H9 (cell line): ENCODE data around the gene PKNOX2. TPM values are rescaled to one million over a fixed set of nuclear protein-coding genes. Genes with fewer than 3 reads are reported as not detected.

Experiments used
- DNase-seq: peaks from one replicate; pipeline ENCODE4 v3.0.0-alpha.2; 2017
- H2AFZ ChIP-seq: one replicate; pipeline ENCODE4 v1.6.1; 2013; ENCODE audit warnings: mild to moderate bottlenecking, low read length, control low read depth, moderate library complexity
- H2AK5ac ChIP-seq: 2 replicates; pipeline ENCODE4 v1.6.1; 2013; ENCODE audit warnings: low read length, control low read depth, mixed read lengths; ENCODE audit not compliant: insufficient read length
- H2BK120ac ChIP-seq: one replicate; pipeline ENCODE4 v1.6.1; 2013; ENCODE audit warnings: low read depth, mild to moderate bottlenecking, low read length, control low read depth, inconsistent platforms; ENCODE audit not compliant: poor library complexity, severe bottlenecking
- H2BK12ac ChIP-seq: 2 replicates; pipeline ENCODE4 v1.6.1; 2013; ENCODE audit warnings: low read length, control low read depth, mixed read lengths, low read depth; ENCODE audit not compliant: insufficient read length
- H2BK15ac ChIP-seq: 2 replicates; pipeline ENCODE4 v1.6.1; 2013; ENCODE audit warnings: low read depth, low read length, control low read depth
- H2BK20ac ChIP-seq: one replicate; pipeline ENCODE4 v1.6.1; 2013; ENCODE audit warnings: low read depth, mild to moderate bottlenecking, low read length, control low read depth, inconsistent platforms; ENCODE audit not compliant: poor library complexity, severe bottlenecking
- H2BK5ac ChIP-seq: 2 replicates; pipeline ENCODE4 v1.6.1; 2013; ENCODE audit warnings: low read length, control low read depth, mixed read lengths; ENCODE audit not compliant: insufficient read length
- H3K14ac ChIP-seq: 2 replicates; pipeline ENCODE4 v1.6.1; 2013; ENCODE audit warnings: low read length, control low read depth; ENCODE audit not compliant: insufficient read depth
- H3K18ac ChIP-seq: 2 replicates; pipeline ENCODE4 v1.6.1; 2013; ENCODE audit warnings: low read depth, mild to moderate bottlenecking, mixed read lengths, low read length, control low read depth; ENCODE audit not compliant: insufficient read length
- H3K23ac ChIP-seq: 2 replicates; pipeline ENCODE4 v1.6.1; 2013; ENCODE audit warnings: low read length, control low read depth, mixed read lengths, low read depth; ENCODE audit not compliant: insufficient read length
- H3K23me2 ChIP-seq: 2 replicates; pipeline ENCODE4 v1.6.1; 2013; ENCODE audit warnings: low read depth, mild to moderate bottlenecking, mixed read lengths, low read length, control low read depth; ENCODE audit not compliant: insufficient read length, poor library complexity, severe bottlenecking
- H3K27ac ChIP-seq: 2 replicates; pipeline ENCODE4 v1.5.1; 2013; ENCODE audit warnings: low read length, control low read depth, mixed read lengths, low read depth; ENCODE audit not compliant: insufficient read length
- H3K27me3 ChIP-seq: 2 replicates; pipeline ENCODE4 v1.6.1; 2013; ENCODE audit warnings: low read length, control low read depth, inconsistent platforms; ENCODE audit not compliant: insufficient read depth
- H3K4ac ChIP-seq: 2 replicates; pipeline ENCODE4 v1.6.1; 2013; ENCODE audit warnings: low read depth, mild to moderate bottlenecking, control low read depth, inconsistent platforms, low read length, moderate library complexity
- H3K4me1 ChIP-seq: 2 replicates; pipeline ENCODE4 v1.6.1; 2013; ENCODE audit warnings: low read length, control low read depth, inconsistent platforms; ENCODE audit not compliant: insufficient read depth
- H3K4me2 ChIP-seq: 2 replicates; pipeline ENCODE4 v1.6.1; 2013; ENCODE audit warnings: low read length, control low read depth, mixed read lengths; ENCODE audit not compliant: insufficient read length, insufficient read depth
- H3K56ac ChIP-seq: 2 replicates; pipeline ENCODE4 v1.6.1; 2013; ENCODE audit warnings: low read depth, mild to moderate bottlenecking, mixed read lengths, low read length, control low read depth; ENCODE audit not compliant: insufficient read length
- H3K79me1 ChIP-seq: 2 replicates; pipeline ENCODE4 v1.6.1; 2013; ENCODE audit warnings: low read depth, mild to moderate bottlenecking, moderate library complexity, low read length, control low read depth, inconsistent platforms; ENCODE audit not compliant: insufficient read depth, poor library complexity, severe bottlenecking
- H3K79me2 ChIP-seq: 2 replicates; pipeline ENCODE4 v1.6.1; 2013; ENCODE audit warnings: low read length, control low read depth, inconsistent platforms; ENCODE audit not compliant: insufficient read depth
- H3K9ac ChIP-seq: 2 replicates; pipeline ENCODE4 v1.6.1; 2013; ENCODE audit warnings: low read length, control low read depth, mixed read lengths; ENCODE audit not compliant: insufficient read length; ENCODE audit errors: extremely low read depth
- H3K9me3 ChIP-seq: one replicate; pipeline ENCODE4 v1.6.1; 2013; ENCODE audit warnings: low read depth, low read length, inconsistent platforms; ENCODE audit not compliant: control insufficient read depth
- H3T11ph ChIP-seq: one replicate; pipeline ENCODE4 v1.6.1; 2013; ENCODE audit warnings: mild to moderate bottlenecking, low read length, control low read depth, inconsistent platforms
- H4K20me1 ChIP-seq: one replicate; pipeline ENCODE4 v1.6.1; 2013; ENCODE audit not compliant: control insufficient read depth, insufficient read length, insufficient read depth
- H4K5ac ChIP-seq: 2 replicates; pipeline ENCODE4 v1.6.1; 2013; ENCODE audit warnings: low read depth, mild to moderate bottlenecking, mixed read lengths, low read length, control low read depth; ENCODE audit not compliant: insufficient read length
- H4K8ac ChIP-seq: replicated peaks from 2 replicates; pipeline ENCODE4 v1.6.1; 2013; ENCODE audit warnings: low read length, control low read depth, mixed read lengths, low read depth; ENCODE audit not compliant: insufficient read length
- H4K91ac ChIP-seq: 2 replicates; pipeline ENCODE4 v1.6.1; 2013; ENCODE audit warnings: low read depth, mild to moderate bottlenecking, moderate library complexity, mixed read lengths, low read length, control low read depth; ENCODE audit not compliant: insufficient read length
- H3K27ac Mint-ChIP-seq, 3 experiments: 2 replicates in 2 of 3; 3 replicates in 1 of 3; pipeline ENCODE4 v1.8.0; 2020 to 2021; ENCODE audit warnings: mixed read lengths in 3 of 3, mild to moderate bottlenecking in 1 of 3, moderate library complexity in 1 of 3
- H3K27me3 Mint-ChIP-seq: 2 replicates; pipeline ENCODE4 v1.8.0; 2021; ENCODE audit warnings: low read depth, mild to moderate bottlenecking, moderate library complexity, mixed read lengths
- H3K36me3 Mint-ChIP-seq, 3 experiments: 2 replicates in 2 of 3; 3 replicates in 1 of 3; pipeline ENCODE4 v1.8.0; 2020 to 2021; ENCODE audit warnings: low read depth in 3 of 3, mixed read lengths in 3 of 3; ENCODE audit not compliant: insufficient read depth in 1 of 3
- H3K4me1 Mint-ChIP-seq, 2 experiments: 2 replicates each; pipeline ENCODE4 v1.8.0; 2020; ENCODE audit warnings: mixed read lengths in 2 of 2
- H3K4me3 Mint-ChIP-seq, 2 experiments: 2 replicates in 1 of 2; 3 replicates in 1 of 2; pipeline ENCODE4 v1.8.0; 2020 to 2021; ENCODE audit warnings: mild to moderate bottlenecking in 2 of 2, mixed read lengths in 2 of 2, moderate library complexity in 1 of 2
- H3K9me3 Mint-ChIP-seq, 2 experiments: 2 replicates in 1 of 2; 3 replicates in 1 of 2; pipeline ENCODE4 v1.8.0; 2020; ENCODE audit warnings: mild to moderate bottlenecking in 2 of 2, mixed read lengths in 2 of 2, moderate library complexity in 1 of 2
- WGBS: extraction: QIAGEN DNeasy Blood & Tissue Kit; methylation state at CpG from one replicate; pipeline ENCODE4 v1.1.7; 2013; ENCODE audit warnings: missing lambda C conversion rate, low lambda C conversion rate, mixed read lengths; ENCODE audit not compliant: insufficient read length; ENCODE audit errors: extremely low coverage; 5-methylcytosine and 5-hydroxymethylcytosine counted together
- total RNA-seq: library from RNA; stranded (reverse); gene quantifications from 2 replicates; pipeline ENCODE4 v1.2.1, GENCODE V29; 2021
- TF ChIP-seq, protein P1 (sequence below): fragments of 200-600 bp; sonication (generic); conservative IDR thresholded peaks from 3 replicates; pipeline ENCODE4 v1.8.0; 2021; ENCODE audit warnings: antibody characterized with exemption, mild to moderate bottlenecking

Gene PKNOX2
- total RNA-seq, 1 experiment from 2014 or later = 1.3 TPM

DNA sequence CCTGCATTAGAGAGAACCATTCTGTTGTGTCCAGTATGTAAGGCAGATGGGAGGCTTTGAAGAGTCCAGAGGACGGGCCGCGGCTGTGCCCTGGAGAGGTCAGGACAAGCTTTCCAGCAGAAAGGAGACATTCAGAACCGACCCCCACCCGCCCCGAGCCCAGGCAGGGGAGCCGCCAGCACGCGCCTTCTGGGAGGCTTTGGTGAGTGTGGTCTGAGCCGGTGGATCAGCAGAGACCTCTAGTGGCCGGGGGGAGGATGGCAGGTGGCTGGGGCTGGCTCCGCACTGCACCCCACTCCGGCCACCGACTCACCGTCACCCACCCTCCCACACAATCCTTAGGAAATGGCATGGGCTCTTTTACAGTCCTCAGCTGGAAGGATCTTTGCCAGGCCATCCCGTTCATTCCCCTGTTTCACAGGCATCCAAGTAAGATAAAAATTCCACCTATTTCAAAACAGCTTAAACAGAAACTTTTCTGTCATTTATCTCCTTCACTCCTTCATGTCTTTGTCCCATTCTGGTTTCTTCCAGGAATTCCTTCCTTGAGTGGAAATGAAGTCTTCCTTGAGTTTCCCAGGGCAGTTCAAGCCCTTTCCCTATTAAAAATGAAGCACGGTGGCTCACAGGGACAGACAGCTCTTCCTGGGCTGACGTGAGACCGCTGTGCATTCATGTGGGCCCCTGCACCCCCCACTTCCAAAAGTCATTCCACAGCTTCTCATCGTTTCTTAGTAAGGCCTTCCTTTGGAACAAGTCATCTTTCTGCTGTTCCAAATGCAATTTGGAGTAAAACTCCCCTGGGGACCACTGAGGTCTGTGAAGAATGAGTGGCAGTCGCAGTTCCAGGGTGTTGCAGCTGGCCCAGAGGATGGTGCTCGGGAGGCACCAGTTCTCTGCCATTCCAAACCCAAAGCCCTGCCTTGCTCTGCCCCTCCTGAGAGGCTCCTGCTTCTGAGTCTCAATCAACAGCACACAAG is 240.6 kb downstream of the PKNOX2 start:
- H3K23ac ChIP-seq = no peak overlapping the region
- no peak overlapping the region for H3K9ac ChIP-seq
- no peak overlapping the region for H3T11ph ChIP-seq
- H3K36me3 Mint-ChIP-seq = peaks cover 0 to 9% (median 0%) of the 10 kb centered on the region in 3 experiments; a peak in 2 of 7 replicates
- WGBS = no CpG with 5 or more reads among the region's 22 CpGs
- no peaks in the 10 kb centered on the region for H3K27me3 ChIP-seq
- H2AK5ac ChIP-seq = no peak overlapping the region
- H3K79me2 ChIP-seq = no peaks in the 10 kb centered on the region
- H2BK20ac ChIP-seq = no peak overlapping the region
- no peak overlapping the region for H4K8ac ChIP-seq
- peaks cover 55 to 66% of the 10 kb centered on the region in 2 experiments for H3K4me1 Mint-ChIP-seq
- H3K9me3 Mint-ChIP-seq = peaks cover 0 to 2% of the 10 kb centered on the region in 2 experiments; a peak in 1 of 5 replicates
- no peak overlapping the region for H3K27ac ChIP-seq
- DNase-seq = peak; percentile 86
- H2BK15ac ChIP-seq = no peak overlapping the region
- H3K27ac Mint-ChIP-seq = peak overlapping the region in 2 of 3 experiments; percentile 83 to 97; a peak in 3 of 7 replicates
- H2AFZ ChIP-seq = no peak overlapping the region
- no peaks in the 10 kb centered on the region for H3K9me3 ChIP-seq
- H3K14ac ChIP-seq = 0 out of 2 replicates have a peak overlapping the region, but pooled peaks have one; percentile 16
- H3K4ac ChIP-seq = no peak overlapping the region
- no peak overlapping the region for H2BK120ac ChIP-seq
- H4K20me1 ChIP-seq = no peaks in the 10 kb centered on the region
- H3K27me3 Mint-ChIP-seq = peaks cover 30% of the 10 kb centered on the region
- H3K79me1 ChIP-seq = no peaks in the 10 kb centered on the region
- TF ChIP-seq, protein P1, sequence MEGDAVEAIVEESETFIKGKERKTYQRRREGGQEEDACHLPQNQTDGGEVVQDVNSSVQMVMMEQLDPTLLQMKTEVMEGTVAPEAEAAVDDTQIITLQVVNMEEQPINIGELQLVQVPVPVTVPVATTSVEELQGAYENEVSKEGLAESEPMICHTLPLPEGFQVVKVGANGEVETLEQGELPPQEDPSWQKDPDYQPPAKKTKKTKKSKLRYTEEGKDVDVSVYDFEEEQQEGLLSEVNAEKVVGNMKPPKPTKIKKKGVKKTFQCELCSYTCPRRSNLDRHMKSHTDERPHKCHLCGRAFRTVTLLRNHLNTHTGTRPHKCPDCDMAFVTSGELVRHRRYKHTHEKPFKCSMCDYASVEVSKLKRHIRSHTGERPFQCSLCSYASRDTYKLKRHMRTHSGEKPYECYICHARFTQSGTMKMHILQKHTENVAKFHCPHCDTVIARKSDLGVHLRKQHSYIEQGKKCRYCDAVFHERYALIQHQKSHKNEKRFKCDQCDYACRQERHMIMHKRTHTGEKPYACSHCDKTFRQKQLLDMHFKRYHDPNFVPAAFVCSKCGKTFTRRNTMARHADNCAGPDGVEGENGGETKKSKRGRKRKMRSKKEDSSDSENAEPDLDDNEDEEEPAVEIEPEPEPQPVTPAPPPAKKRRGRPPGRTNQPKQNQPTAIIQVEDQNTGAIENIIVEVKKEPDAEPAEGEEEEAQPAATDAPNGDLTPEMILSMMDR = peak; percentile 94
- H3K18ac ChIP-seq = peak overlapping the region; percentile 8
- H3K56ac ChIP-seq = no peak overlapping the region
- no peak overlapping the region for H4K5ac ChIP-seq
- peak overlapping the region in 1 of 2 experiments; percentile 33; a peak in 1 of 5 replicates for H3K4me3 Mint-ChIP-seq
- peaks cover 8% of the 10 kb centered on the region; the same call in 1 of the 2 replicates for H3K4me1 ChIP-seq
- H2BK12ac ChIP-seq = no peak overlapping the region
- H4K91ac ChIP-seq = no peak overlapping the region
- H3K4me2 ChIP-seq = no peak overlapping the region
- H2BK5ac ChIP-seq = no peak overlapping the region
- H3K23me2 ChIP-seq = no peaks in the 10 kb centered on the region
